ENCODE results near the gene SF3B1. TPM values are rescaled to one million over a fixed set of nuclear protein-coding genes. Genes with fewer than 3 reads are reported as not detected.

SF3B1 gene
- total and polyA plus RNA-seq, 10 of the 15 experiments (the other 5 are each of a cell fraction or from before 2014, with no cell fraction given): 163 to 565 (median 239) TPM

Small RNAs within 50 kb of the gene (small RNA-seq; reads per million reads assigned to genes)
- gene RF00394: not detected
- not detected for gene RNU6-1029P

Other genes with a start within 250 kb of the SF3B1 start
- gene ANKRD44, start 124.2 kb downstream of the SF3B1 start, total RNA-seq (2014; rRNA removed): 63.7 and 65.1 TPM in 2 replicates
- gene ANKRD44, start 124.2 kb downstream of the SF3B1 start, total RNA-seq (2014; rRNA removed; fragmentation: Illumina TruSeq; extraction: Trizol): 62.5 and 68.9 TPM in 2 replicates
- 93.8 and 96.3 TPM in 2 replicates for gene ANKRD44, start 124.2 kb downstream of the SF3B1 start, total RNA-seq (2021)
- gene ANKRD44, start 124.2 kb downstream of the SF3B1 start, polyA plus RNA-seq (2011; rRNA removed): 96.4 and 99.1 TPM in 2 replicates
- gene ANKRD44, start 124.2 kb downstream of the SF3B1 start, polyA plus RNA-seq (2014; fragmentation: Illumina TruSeq; extraction: Trizol): 88.5 and 110 TPM in 2 replicates
- 10 to 100 TPM; 19.1 to 29.1 TPM for gene ANKRD44, start 124.2 kb downstream of the SF3B1 start, polyA plus RNA-seq (2014; fragmentation: Nextera tagmentation; extraction: Ambion mirVana)
- gene ANKRD44, start 124.2 kb downstream of the SF3B1 start, polyA plus RNA-seq (2014; rRNA removed): 41.8 and 56.8 TPM in 2 replicates
- gene ANKRD44, start 124.2 kb downstream of the SF3B1 start, polyA plus RNA-seq (2016; fragmentation: Nextera tagmentation; extraction: Ambion mirVana): 10 to 100 TPM; 34.8 to 38.6 TPM
- 14.5 and 17.3 TPM in 2 replicates for gene COQ10B, start 18.5 kb upstream of the SF3B1 start, total RNA-seq (2014; rRNA removed)
- gene COQ10B, start 18.5 kb upstream of the SF3B1 start, total RNA-seq (2014; rRNA removed; fragmentation: Illumina TruSeq; extraction: Trizol): 16.9 and 18.2 TPM in 2 replicates
- 9.9 and 10.3 TPM in 2 replicates for gene COQ10B, start 18.5 kb upstream of the SF3B1 start, total RNA-seq (2021)
- 3.6 and 4.5 TPM in 2 replicates for gene COQ10B, start 18.5 kb upstream of the SF3B1 start, polyA plus RNA-seq (2011; rRNA removed)
- 13.2 and 18.9 TPM in 2 replicates for gene COQ10B, start 18.5 kb upstream of the SF3B1 start, polyA plus RNA-seq (2014; fragmentation: Illumina TruSeq; extraction: Trizol)
- gene COQ10B, start 18.5 kb upstream of the SF3B1 start, polyA plus RNA-seq (2014; fragmentation: Nextera tagmentation; extraction: Ambion mirVana): 10 to 100 TPM in 1 of 2 experiments, 1 to 10 TPM in 1; 7.7 to 13.1 TPM
- 7.3 and 8.3 TPM in 2 replicates for gene COQ10B, start 18.5 kb upstream of the SF3B1 start, polyA plus RNA-seq (2014; rRNA removed)
- gene COQ10B, start 18.5 kb upstream of the SF3B1 start, polyA plus RNA-seq (2016; fragmentation: Nextera tagmentation; extraction: Ambion mirVana): 10 to 100 TPM; 21.8 to 23.2 TPM
- 345 and 394 TPM in 2 replicates for gene HSPD1, start 64.8 kb upstream of the SF3B1 start, total RNA-seq (2014; rRNA removed)
- gene HSPD1, start 64.8 kb upstream of the SF3B1 start, total RNA-seq (2014; rRNA removed; fragmentation: Illumina TruSeq; extraction: Trizol): 701 and 730 TPM in 2 replicates
- 578 and 595 TPM in 2 replicates for gene HSPD1, start 64.8 kb upstream of the SF3B1 start, total RNA-seq (2021)
- gene HSPD1, start 64.8 kb upstream of the SF3B1 start, polyA plus RNA-seq (2011; rRNA removed): 529 and 804 TPM in 2 replicates
- 812 and 992 TPM in 2 replicates for gene HSPD1, start 64.8 kb upstream of the SF3B1 start, polyA plus RNA-seq (2014; fragmentation: Illumina TruSeq; extraction: Trizol)
- 100 to 1,000 TPM; 659 to 997 TPM for gene HSPD1, start 64.8 kb upstream of the SF3B1 start, polyA plus RNA-seq (2014; fragmentation: Nextera tagmentation; extraction: Ambion mirVana)
- gene HSPD1, start 64.8 kb upstream of the SF3B1 start, polyA plus RNA-seq (2014; rRNA removed): 430 and 462 TPM in 2 replicates
- gene HSPD1, start 64.8 kb upstream of the SF3B1 start, polyA plus RNA-seq (2016; fragmentation: Nextera tagmentation; extraction: Ambion mirVana): 1,000 to 10,000 TPM; 1,157 to 1,169 TPM
- gene HSPE1, start 65.4 kb upstream of the SF3B1 start, total RNA-seq (2014; rRNA removed): 210 and 211 TPM in 2 replicates
- 421 and 442 TPM in 2 replicates for gene HSPE1, start 65.4 kb upstream of the SF3B1 start, total RNA-seq (2014; rRNA removed; fragmentation: Illumina TruSeq; extraction: Trizol)
- gene HSPE1, start 65.4 kb upstream of the SF3B1 start, total RNA-seq (2021): 174 and 180 TPM in 2 replicates
- gene HSPE1, start 65.4 kb upstream of the SF3B1 start, polyA plus RNA-seq (2011; rRNA removed): 259 and 411 TPM in 2 replicates
- gene HSPE1, start 65.4 kb upstream of the SF3B1 start, polyA plus RNA-seq (2014; fragmentation: Illumina TruSeq; extraction: Trizol): 498 and 661 TPM in 2 replicates
- 100 to 1,000 TPM; 872 to 988 TPM for gene HSPE1, start 65.4 kb upstream of the SF3B1 start, polyA plus RNA-seq (2014; fragmentation: Nextera tagmentation; extraction: Ambion mirVana)
- gene HSPE1, start 65.4 kb upstream of the SF3B1 start, polyA plus RNA-seq (2014; rRNA removed): 488 and 513 TPM in 2 replicates
- gene HSPE1, start 65.4 kb upstream of the SF3B1 start, polyA plus RNA-seq (2016; fragmentation: Nextera tagmentation; extraction: Ambion mirVana): 1,000 to 10,000 TPM; 1,051 to 1,096 TPM
- 16.8 and 23.0 TPM in 2 replicates for gene MOB4, start 81.0 kb upstream of the SF3B1 start, total RNA-seq (2014; rRNA removed)
- gene MOB4, start 81.0 kb upstream of the SF3B1 start, total RNA-seq (2014; rRNA removed; fragmentation: Illumina TruSeq; extraction: Trizol): 23.7 and 24.9 TPM in 2 replicates
- 13.5 and 16.1 TPM in 2 replicates for gene MOB4, start 81.0 kb upstream of the SF3B1 start, total RNA-seq (2021)
- gene MOB4, start 81.0 kb upstream of the SF3B1 start, polyA plus RNA-seq (2011; rRNA removed): 36.6 and 75.5 TPM in 2 replicates
- 17.0 and 22.1 TPM in 2 replicates for gene MOB4, start 81.0 kb upstream of the SF3B1 start, polyA plus RNA-seq (2014; fragmentation: Illumina TruSeq; extraction: Trizol)
- gene MOB4, start 81.0 kb upstream of the SF3B1 start, polyA plus RNA-seq (2014; fragmentation: Nextera tagmentation; extraction: Ambion mirVana): 10 to 100 TPM; 40.6 to 43.4 TPM
- 17.1 and 28.2 TPM in 2 replicates for gene MOB4, start 81.0 kb upstream of the SF3B1 start, polyA plus RNA-seq (2014; rRNA removed)
- gene MOB4, start 81.0 kb upstream of the SF3B1 start, polyA plus RNA-seq (2016; fragmentation: Nextera tagmentation; extraction: Ambion mirVana): 10 to 100 TPM; 42.2 to 44.2 TPM
- gene RFTN2, start 240.6 kb upstream of the SF3B1 start, total RNA-seq (2014; rRNA removed): not detected in 2 replicates
- not detected in 2 replicates for gene RFTN2, start 240.6 kb upstream of the SF3B1 start, total RNA-seq (2014; rRNA removed; fragmentation: Illumina TruSeq; extraction: Trizol)
- gene RFTN2, start 240.6 kb upstream of the SF3B1 start, total RNA-seq (2021): not detected in 2 replicates
- gene RFTN2, start 240.6 kb upstream of the SF3B1 start, polyA plus RNA-seq (2011; rRNA removed): not detected in 2 replicates
- gene RFTN2, start 240.6 kb upstream of the SF3B1 start, polyA plus RNA-seq (2014; fragmentation: Illumina TruSeq; extraction: Trizol): not detected in 2 replicates
- not detected for gene RFTN2, start 240.6 kb upstream of the SF3B1 start, polyA plus RNA-seq (2014; fragmentation: Nextera tagmentation; extraction: Ambion mirVana)
- gene RFTN2, start 240.6 kb upstream of the SF3B1 start, polyA plus RNA-seq (2014; rRNA removed): not detected in 2 replicates
- under 1 TPM; 0.09 to 0.23 TPM for gene RFTN2, start 240.6 kb upstream of the SF3B1 start, polyA plus RNA-seq (2016; fragmentation: Nextera tagmentation; extraction: Ambion mirVana)

Measured in GM12878 (cell line).